SH-SY5Y (cell line): Measurements from ENCODE around the gene MPP4.

Experiments
- GATA2 ChIP-seq: IDR thresholded peaks from 2 replicates; pipeline ENCODE4 v1.6.1; 2011; ENCODE audit warnings: mild to moderate bottlenecking, low read depth, low read length
- GATA3 ChIP-seq: IDR thresholded peaks from 2 replicates; pipeline ENCODE4 v1.6.1; 2011; ENCODE audit warnings: low read depth, mild to moderate bottlenecking, low read length, moderate library complexity

MPP4 gene

GRCh38 chr2:201622306-201622970 lies 76.0 kb downstream of the MPP4 start:
- no peak for TF ChIP-seq GATA2
- no peak for TF ChIP-seq GATA3

- no peak for TF ChIP-seq GATA3
- no peak for TF ChIP-seq GATA2
Measured at GRCh38 chr2:201621293-201621999, 77.0 kb downstream of the MPP4 start.

GRCh38 chr2:201618744-201619662 lies 79.4 kb downstream of the MPP4 start:
- TF ChIP-seq GATA3 (no peak), GATA2 (no peak)

- TF ChIP-seq GATA2 (no peak), GATA3 (no peak)
Measured at GRCh38 chr2:201608021-201608420, 90.4 kb downstream of the MPP4 start.

GRCh38 chr2:201607568-201607967 lies 90.9 kb downstream of the MPP4 start:
- TF ChIP-seq GATA3 = no peak
- TF ChIP-seq GATA2 = no peak

GRCh38 chr2:201600906-201601305 lies 97.5 kb downstream of the MPP4 start:
- TF ChIP-seq GATA2 (no peak), GATA3 (no peak)

GRCh38 chr2:201597397-201597796 lies 101.0 kb downstream of the MPP4 start:
- no peak for TF ChIP-seq GATA2
- no peak for TF ChIP-seq GATA3
